OCI-LY3 (cell line): ENCODE measurements around the gene SYNE2.

Experiments used
- EZH2phosphoT487 ChIP-seq: fragments of 200-600 bp; shearing (Covaris generic); IDR thresholded peaks from 2 replicates; pipeline ENCODE4 v1.6.1; 2018; ENCODE audit warnings: antibody characterized with exemption, mixed run types, low read depth
- TF ChIP-seq, protein P1 (sequence below): fragments of 200-600, 300-600 bp; sonication (generic); IDR thresholded peaks from 2 replicates; pipeline ENCODE4 v1.5.1; 2014; ENCODE audit warnings: antibody characterized with exemption, low read length, low read depth

DNA sequence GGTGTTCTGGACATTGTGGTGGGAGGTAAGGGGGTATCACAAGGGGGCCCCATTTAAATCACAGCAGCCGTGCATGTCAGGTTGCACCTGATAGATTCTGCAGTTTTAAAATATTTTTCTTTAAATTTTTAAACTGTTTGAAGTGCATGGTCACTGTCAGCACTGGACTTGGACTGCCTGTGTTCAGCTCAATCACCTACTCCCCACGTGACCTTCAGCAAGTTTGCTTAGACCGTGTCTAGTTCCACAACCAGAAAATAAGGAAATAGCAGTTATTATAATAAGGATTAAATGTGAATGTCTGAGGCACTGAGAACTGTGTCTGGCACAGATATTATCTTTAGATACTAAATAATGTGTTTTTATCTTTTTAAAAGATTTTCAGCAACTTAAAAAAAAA is 376.7 kb downstream of the SYNE2 start:
- TF ChIP-seq, protein P1, sequence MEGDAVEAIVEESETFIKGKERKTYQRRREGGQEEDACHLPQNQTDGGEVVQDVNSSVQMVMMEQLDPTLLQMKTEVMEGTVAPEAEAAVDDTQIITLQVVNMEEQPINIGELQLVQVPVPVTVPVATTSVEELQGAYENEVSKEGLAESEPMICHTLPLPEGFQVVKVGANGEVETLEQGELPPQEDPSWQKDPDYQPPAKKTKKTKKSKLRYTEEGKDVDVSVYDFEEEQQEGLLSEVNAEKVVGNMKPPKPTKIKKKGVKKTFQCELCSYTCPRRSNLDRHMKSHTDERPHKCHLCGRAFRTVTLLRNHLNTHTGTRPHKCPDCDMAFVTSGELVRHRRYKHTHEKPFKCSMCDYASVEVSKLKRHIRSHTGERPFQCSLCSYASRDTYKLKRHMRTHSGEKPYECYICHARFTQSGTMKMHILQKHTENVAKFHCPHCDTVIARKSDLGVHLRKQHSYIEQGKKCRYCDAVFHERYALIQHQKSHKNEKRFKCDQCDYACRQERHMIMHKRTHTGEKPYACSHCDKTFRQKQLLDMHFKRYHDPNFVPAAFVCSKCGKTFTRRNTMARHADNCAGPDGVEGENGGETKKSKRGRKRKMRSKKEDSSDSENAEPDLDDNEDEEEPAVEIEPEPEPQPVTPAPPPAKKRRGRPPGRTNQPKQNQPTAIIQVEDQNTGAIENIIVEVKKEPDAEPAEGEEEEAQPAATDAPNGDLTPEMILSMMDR, result no peak
- no peak for TF ChIP-seq EZH2phosphoT487
